Measurements from ENCODE around the gene POU2AF1. TPM values are rescaled to one million over a fixed set of nuclear protein-coding genes. Genes with fewer than 3 reads are reported as not detected.

Gene POU2AF1
- total and polyA plus RNA-seq, 2 of the 8 experiments (the other 6 are each of a cell fraction or from before 2014, with no cell fraction given): not detected

DNA sequence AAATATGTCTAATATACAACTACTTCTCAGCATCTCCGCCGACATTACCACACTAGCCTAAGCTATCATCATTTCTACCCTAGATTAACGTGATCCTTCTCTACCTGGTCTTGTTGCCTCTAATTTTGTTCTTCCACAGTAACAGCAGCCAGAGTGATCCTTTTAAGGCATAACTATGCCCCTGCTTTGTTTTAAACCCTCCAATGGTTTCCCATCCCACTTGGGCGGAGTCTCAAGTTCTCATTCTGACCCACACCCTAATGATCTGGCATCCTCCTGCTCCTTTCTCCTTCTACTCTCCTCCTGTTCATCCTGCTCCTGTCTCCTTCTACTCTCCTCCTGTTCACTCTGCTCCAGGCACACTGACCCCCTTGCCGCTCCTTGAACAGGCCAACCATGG, 31.9 kb upstream of the POU2AF1 start:
- no peak overlapping the region for H4K91ac ChIP-seq (replicated peaks; ENCODE audit: insufficient read length, low read length)
- H3K4me2 ChIP-seq (ENCODE audit: insufficient read depth in 1 of 2, low read depth in 2 of 2, low read length in 2 of 2): no peak overlapping the region
- 93% methylated on average over 5 of the region's 5 CpGs; no CpG with 5 or more reads in 1 of the 2 experiments for WGBS, 2 experiments (ENCODE audit: extremely low coverage in 1 of 2, insufficient coverage in 1 of 2, insufficient read length in 1 of 2, insufficient replicate concordance in 2 of 2, low coverage in 1 of 2, low lambda C conversion rate in 2 of 2, missing lambda C conversion rate in 1 of 2)
- FAIRE-seq (no peak), DNase-seq (ENCODE audit: low read depth in 1 of 2, low spot score in 2 of 2) (no peak)
- H3K18ac ChIP-seq (ENCODE audit: extremely low read depth, low read length): no peak overlapping the region
- no peak overlapping the region for H3K23ac ChIP-seq (ENCODE audit: insufficient read length)
- H2BK20ac ChIP-seq (ENCODE audit: low read length): no peak overlapping the region
- H2AFZ ChIP-seq (ENCODE audit: low read length): peak overlapping the region; percentile 74
- no peak for TF ChIP-seq CHD1 (IDR thresholded peaks at IDR 0.05; ENCODE audit: low read depth, low read length)
- no peak for TF ChIP-seq GTF2F1 (IDR thresholded peaks at IDR 0.05; ENCODE audit: borderline replicate concordance, low read depth, low read length)
- TF ChIP-seq, protein P1, sequence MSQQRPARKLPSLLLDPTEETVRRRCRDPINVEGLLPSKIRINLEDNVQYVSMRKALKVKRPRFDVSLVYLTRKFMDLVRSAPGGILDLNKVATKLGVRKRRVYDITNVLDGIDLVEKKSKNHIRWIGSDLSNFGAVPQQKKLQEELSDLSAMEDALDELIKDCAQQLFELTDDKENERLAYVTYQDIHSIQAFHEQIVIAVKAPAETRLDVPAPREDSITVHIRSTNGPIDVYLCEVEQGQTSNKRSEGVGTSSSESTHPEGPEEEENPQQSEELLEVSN (IDR thresholded peaks at IDR 0.05): no peak
- no peak for TF ChIP-seq HDAC6 (IDR thresholded peaks at IDR 0.05; ENCODE audit: low read depth, low read length)
- TF ChIP-seq, protein P2, sequence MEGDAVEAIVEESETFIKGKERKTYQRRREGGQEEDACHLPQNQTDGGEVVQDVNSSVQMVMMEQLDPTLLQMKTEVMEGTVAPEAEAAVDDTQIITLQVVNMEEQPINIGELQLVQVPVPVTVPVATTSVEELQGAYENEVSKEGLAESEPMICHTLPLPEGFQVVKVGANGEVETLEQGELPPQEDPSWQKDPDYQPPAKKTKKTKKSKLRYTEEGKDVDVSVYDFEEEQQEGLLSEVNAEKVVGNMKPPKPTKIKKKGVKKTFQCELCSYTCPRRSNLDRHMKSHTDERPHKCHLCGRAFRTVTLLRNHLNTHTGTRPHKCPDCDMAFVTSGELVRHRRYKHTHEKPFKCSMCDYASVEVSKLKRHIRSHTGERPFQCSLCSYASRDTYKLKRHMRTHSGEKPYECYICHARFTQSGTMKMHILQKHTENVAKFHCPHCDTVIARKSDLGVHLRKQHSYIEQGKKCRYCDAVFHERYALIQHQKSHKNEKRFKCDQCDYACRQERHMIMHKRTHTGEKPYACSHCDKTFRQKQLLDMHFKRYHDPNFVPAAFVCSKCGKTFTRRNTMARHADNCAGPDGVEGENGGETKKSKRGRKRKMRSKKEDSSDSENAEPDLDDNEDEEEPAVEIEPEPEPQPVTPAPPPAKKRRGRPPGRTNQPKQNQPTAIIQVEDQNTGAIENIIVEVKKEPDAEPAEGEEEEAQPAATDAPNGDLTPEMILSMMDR (IDR thresholded peaks at IDR 0.05; ENCODE audit: control extremely low read depth in 1 of 3, insufficient read depth in 1 of 3, low read depth in 1 of 3, low read length in 3 of 3): no peak
- TF ChIP-seq SP1 (IDR thresholded peaks at IDR 0.05; ENCODE audit: low read depth, low read length): no peak
- no peak overlapping the region for H3K4me3 ChIP-seq (ENCODE audit: extremely low read depth in 1 of 4, insufficient read depth in 2 of 4, low read depth in 3 of 4, low read length in 4 of 4)
- H3K4ac ChIP-seq (replicated peaks; ENCODE audit: insufficient read length, low read depth, low read length): no peak overlapping the region
- H3K36me3 ChIP-seq (ENCODE audit: control insufficient read depth in 2 of 4, insufficient read depth in 4 of 4, low read length in 3 of 4): no peaks in the 10 kb centered on the region
- H3K27ac ChIP-seq (ENCODE audit: low read depth, low read length): no peak overlapping the region
- no peak overlapping the region for H2BK15ac ChIP-seq (ENCODE audit: low read length)
- no peak overlapping the region for H4K8ac ChIP-seq (ENCODE audit: extremely low read depth, insufficient read depth, low read length)
- H3K27me3 ChIP-seq (replicated peaks in 1 of 4; ENCODE audit: control insufficient read depth in 3 of 4, extremely low read depth in 1 of 4, insufficient read depth in 3 of 4, low read length in 3 of 4): no peaks in the 10 kb centered on the region; a peak in 1 of 7 replicates
- ChIA-PET POLR2A (ENCODE audit: partially characterized antibody) (no interaction called here), CTCF (ENCODE audit: partially characterized antibody) (interaction anchor here (0.6 to 22.4 kb wide), 6 partner anchors 12 to 127 kb away, joined by 3 to 484 read pairs (median 6); no protein-coding TSS in a partner anchor)
- H3K4me1 ChIP-seq (replicated peaks in 1 of 4; ENCODE audit: control insufficient read depth in 3 of 4, insufficient read depth in 4 of 4, low read length in 3 of 4): no peaks in the 10 kb centered on the region
- H3K79me2 ChIP-seq (ENCODE audit: control insufficient read depth in 1 of 2, insufficient read depth in 2 of 2, low read length in 2 of 2): no peaks in the 10 kb centered on the region
- no peaks in the 10 kb centered on the region for H3K9me3 ChIP-seq (ENCODE audit: insufficient read depth in 2 of 2, low read depth in 1 of 2, low read length in 1 of 2)
- no peak overlapping the region for H2BK120ac ChIP-seq (replicated peaks; ENCODE audit: low read depth, low read length)
- no peak overlapping the region for H3K9ac ChIP-seq (replicated peaks in 1 of 4; ENCODE audit: extremely low read depth in 1 of 4, low read depth in 3 of 4, low read length in 3 of 4)
- H4K20me1 ChIP-seq (replicated peaks in 1 of 2; ENCODE audit: control insufficient read depth in 1 of 2, insufficient read depth in 2 of 2, low read length in 2 of 2): no peaks in the 10 kb centered on the region
- no peak overlapping the region for H2BK12ac ChIP-seq (ENCODE audit: low read depth, low read length)
- H3K56ac ChIP-seq (replicated peaks; ENCODE audit: insufficient read length, low read depth, low read length): no peak overlapping the region
- H4K5ac ChIP-seq (ENCODE audit: insufficient read length, low read depth, low read length): no peak overlapping the region
- H3K79me1 ChIP-seq (ENCODE audit: low read depth, low read length): no peaks in the 10 kb centered on the region
- H3K23me2 ChIP-seq (ENCODE audit: low read depth, low read length): no peaks in the 10 kb centered on the region
- no peak overlapping the region for H2BK5ac ChIP-seq (ENCODE audit: low read depth, low read length)
- H2AK5ac ChIP-seq (ENCODE audit: low read depth, low read length): no peak overlapping the region
- no peak overlapping the region for H3K14ac ChIP-seq (ENCODE audit: insufficient read length)

Measured in H1 (cell line).